ENCODE results near the gene MAPK13. TPM values are rescaled to one million over a fixed set of nuclear protein-coding genes. Genes with fewer than 3 reads are reported as not detected.

Gene MAPK13
- polyA plus RNA-seq, 1 donor = 6.8 TPM

- DNase-seq = no peak
Observed at GRCh38 chr6:36155662-36156061, 25.3 kb downstream of the MAPK13 start.

- no peak for DNase-seq
Observed at GRCh38 chr6:36160147-36160760, 29.9 kb downstream of the MAPK13 start.

GRCh38 chr6:36169023-36170007 lies 39.0 kb downstream of the MAPK13 start:
- DNase-seq = no peak

- DNase-seq = no peak
Observed at GRCh38 chr6:36170704-36171103, 40.4 kb downstream of the MAPK13 start.

GRCh38 chr6:36171573-36171972 lies 41.3 kb downstream of the MAPK13 start:
- DNase-seq = no peak

GRCh38 chr6:36177166-36177565 lies 46.9 kb downstream of the MAPK13 start:
- no peak for DNase-seq

GRCh38 chr6:36178544-36178943 lies 48.2 kb downstream of the MAPK13 start:
- DNase-seq = no peak

- DNase-seq = no peak
Observed at GRCh38 chr6:36180126-36180525, 49.8 kb downstream of the MAPK13 start.

- no peak for DNase-seq
Observed at GRCh38 chr6:36184311-36184710, 54.0 kb downstream of the MAPK13 start.

- no peak for DNase-seq
Observed at GRCh38 chr6:36186199-36186598, 55.9 kb downstream of the MAPK13 start.

- no peak for DNase-seq
Observed at GRCh38 chr6:36187446-36187845, 57.1 kb downstream of the MAPK13 start.

Other genes with a start within 250 kb of the MAPK13 start
- gene SRPK1, start 209.4 kb upstream of the MAPK13 start, polyA plus RNA-seq (ENCODE audit: insufficient read length) = 16.0 TPM
- 0.17 TPM for gene SLC26A8, start 105.9 kb upstream of the MAPK13 start, polyA plus RNA-seq (ENCODE audit: insufficient read length)
- 30.2 TPM for gene MAPK14, start 102.7 kb upstream of the MAPK13 start, polyA plus RNA-seq (ENCODE audit: insufficient read length)
- 26.9 TPM for gene BRPF3, start 66.2 kb downstream of the MAPK13 start, polyA plus RNA-seq (ENCODE audit: insufficient read length)
- 0.27 TPM for gene PNPLA1, start 139.5 kb downstream of the MAPK13 start, polyA plus RNA-seq (ENCODE audit: insufficient read length)
- gene BNIP5, start 206.4 kb downstream of the MAPK13 start, polyA plus RNA-seq (ENCODE audit: insufficient read length) = 0.28 TPM